Keratinocyte (primary cell): Measurements from ENCODE around the gene CD63. TPM values are rescaled to one million over a fixed set of nuclear protein-coding genes. Genes with fewer than 3 reads are reported as not detected.

Experiments
- DNase-seq: peaks from one replicate; pipeline ENCODE4 v3.0.0-alpha.2; 2011; ENCODE audit warnings: low read depth, missing footprints, low spot score
- FAIRE-seq: peaks from 2 replicates; lab custom pipeline; 2011; peaks lifted over from hg19 to GRCh38; lab: Jason Lieb, UNC
- H2AFZ ChIP-seq: 2 replicates; pipeline ENCODE4 v1.6.0; 2012; ENCODE audit warnings: low read length, control low read depth, inconsistent platforms; ENCODE audit not compliant: control insufficient read depth
- H3K27ac ChIP-seq: 2 replicates; pipeline ENCODE4 v1.5.1; 2011; ENCODE audit warnings: low read length; ENCODE audit not compliant: control insufficient read depth, insufficient read depth
- H3K27me3 ChIP-seq: 3 replicates; pipeline ENCODE4 v1.6.0; 2011; ENCODE audit warnings: low read length; ENCODE audit not compliant: control insufficient read depth, insufficient read depth; ENCODE audit errors: extremely low read depth
- H3K36me3 ChIP-seq, 2 experiments: 2 replicates in 1 of 2; 3 replicates in 1 of 2; pipeline ENCODE4 v1.5.1; 2011; ENCODE audit warnings: low read length in 2 of 2, mild to moderate bottlenecking in 1 of 2; ENCODE audit not compliant: control insufficient read depth in 2 of 2, insufficient read depth in 2 of 2; ENCODE audit errors: extremely low read depth in 1 of 2
- H3K4me1 ChIP-seq: 3 replicates; pipeline ENCODE4 v1.5.1; 2011; ENCODE audit warnings: low read length; ENCODE audit not compliant: control insufficient read depth, insufficient read depth; ENCODE audit errors: extremely low read depth
- H3K4me2 ChIP-seq: 3 replicates; pipeline ENCODE4 v1.6.0; 2011; ENCODE audit warnings: low read depth, low read length; ENCODE audit not compliant: control insufficient read depth, insufficient read depth; ENCODE audit errors: extremely low read depth
- H3K4me3 ChIP-seq, 3 experiments: fragments of 200-600 bp in 1 of 3; sonication (generic) in 1 of 3; 2 replicates in 2 of 3; 3 replicates in 1 of 3; pipeline ENCODE4 v1.5.1; 2011 to 2016; ENCODE audit warnings: low read length in 3 of 3, mild to moderate bottlenecking in 3 of 3, control low read depth in 2 of 3, inconsistent platforms in 1 of 3, low read depth in 1 of 3, mixed read lengths in 1 of 3, mixed run types in 1 of 3, moderate library complexity in 1 of 3; ENCODE audit not compliant: control insufficient read depth in 2 of 3, insufficient read depth in 2 of 3; ENCODE audit errors: extremely low read depth in 1 of 3
- H3K79me2 ChIP-seq: 2 replicates; pipeline ENCODE4 v1.6.0; 2012; ENCODE audit warnings: low read length; ENCODE audit not compliant: control insufficient read depth, insufficient read depth
- H3K9ac ChIP-seq: 3 replicates; pipeline ENCODE4 v1.6.0; 2011; ENCODE audit warnings: low read length; ENCODE audit not compliant: control insufficient read depth, insufficient read depth; ENCODE audit errors: extremely low read depth
- H3K9me1 ChIP-seq: 3 replicates; pipeline ENCODE4 v1.6.0; 2011; ENCODE audit warnings: low read length; ENCODE audit not compliant: control insufficient read depth, insufficient read depth; ENCODE audit errors: extremely low read depth
- H3K9me3 ChIP-seq: 2 replicates; pipeline ENCODE4 v1.5.1; 2012; ENCODE audit warnings: low read depth, low read length; ENCODE audit not compliant: control insufficient read depth
- H4K20me1 ChIP-seq: 3 replicates; pipeline ENCODE4 v1.6.0; 2011; ENCODE audit warnings: low read length; ENCODE audit not compliant: control insufficient read depth, insufficient read depth; ENCODE audit errors: extremely low read depth
- EZH2 ChIP-seq: IDR thresholded peaks from one replicate; pipeline ENCODE4 v1.6.1; 2012; ENCODE audit warnings: inconsistent platforms, mild to moderate bottlenecking, low read length, moderate library complexity
- dilution Hi-C: fragments of 300-500 bp; cut with MboI; formaldehyde crosslinking; loops from one replicate; pipeline ENCODE4 v1.7.0; 2020; ENCODE audit warnings: low sequenced_read_pairs; ENCODE audit not compliant: extremely low pct_ligation_motif_present
- polyA plus RNA-seq, 5 experiments: library from polyadenylated mRNA; depleted of rRNA in 3 of 5; stranded (reverse) in 3 of 5; stranded (forward) in 1 of 5; unstranded in 1 of 5; fragments of >200 nt; gene quantifications; 1 replicate in 1 of 5; 2 replicates in 3 of 5; 3 replicates in 1 of 5; pipeline versions ENCODE4 v1.2.1 to v1.2.3, GENCODE V29; 2011 to 2012; ENCODE audit warnings: missing spikeins in 2 of 5, low read depth in 1 of 5, low replicate concordance in 1 of 5
- TF ChIP-seq, protein P1 (sequence below), 3 experiments: IDR thresholded peaks in 1 of 3; conservative IDR thresholded peaks in 1 of 3; optimal IDR thresholded peaks in 1 of 3; 2 replicates in 2 of 3; 3 replicates in 1 of 3; pipeline versions ENCODE3 to v1.5.1; 2011; ENCODE audit warnings: low read length in 3 of 3, mild to moderate bottlenecking in 3 of 3, moderate library complexity in 2 of 3, control low read depth in 1 of 3, inconsistent platforms in 1 of 3; ENCODE audit not compliant: insufficient read depth in 2 of 3; ENCODE audit errors: extremely low read depth in 1 of 3

Gene CD63
- polyA plus RNA-seq, 1 donor (not counting 4 experiments of a cell fraction or from before 2014, with no cell fraction given), result 749 TPM

DNA sequence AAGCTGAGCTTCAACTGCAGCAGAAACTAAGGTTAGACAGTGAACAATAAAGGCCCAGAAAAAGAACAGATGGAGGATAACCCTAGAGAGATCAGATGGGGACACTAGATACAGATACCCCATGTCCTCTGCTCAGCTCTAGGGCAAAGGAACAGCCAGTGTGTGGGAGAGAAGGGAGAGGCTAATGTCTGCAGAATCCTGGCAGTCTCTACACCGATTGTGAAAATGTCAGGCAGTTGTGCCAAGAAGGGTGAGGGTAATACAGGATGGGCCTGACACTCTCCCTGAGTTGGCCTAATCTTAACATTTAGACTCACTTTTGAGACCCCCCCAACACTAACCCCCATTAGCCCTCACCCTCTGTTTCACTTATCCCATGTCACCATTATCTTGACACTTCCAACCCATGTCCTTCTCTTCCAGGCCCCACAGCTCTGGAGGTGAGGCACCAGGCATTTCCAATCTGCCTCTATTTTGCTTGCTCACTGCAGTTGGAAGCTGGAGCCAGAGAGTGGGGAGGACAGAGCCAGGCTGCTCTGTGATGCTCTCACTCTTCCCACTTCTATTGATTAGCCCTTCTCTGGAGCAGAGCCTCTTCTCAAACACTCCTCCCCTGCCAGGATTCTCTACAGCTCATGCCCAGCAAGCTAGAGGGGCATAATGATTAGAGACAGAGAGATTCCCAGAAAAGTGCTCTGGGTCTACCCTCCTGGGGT lies 16.0 kb downstream of the CD63 start:
- Histone ChIP-seq H3K9me1 (no peaks in the 10 kb centered on the region), H3K36me3 (no peaks in the 10 kb centered on the region), H3K9ac (no peak overlapping the region), H4K20me1 (no peaks in the 10 kb centered on the region), H3K27ac (no peak overlapping the region), H2AFZ (no peak overlapping the region), H3K9me3 (no peaks in the 10 kb centered on the region), H3K4me1 (peaks cover 18% of the 10 kb centered on the region), H3K27me3 (peaks cover 29% of the 10 kb centered on the region), H3K4me3 (no peak overlapping the region), H3K4me2 (no peak overlapping the region), H3K79me2 (no peaks in the 10 kb centered on the region)
- dilution Hi-C loops, result no loop called here
- no peak for FAIRE-seq
- TF ChIP-seq, protein P1, sequence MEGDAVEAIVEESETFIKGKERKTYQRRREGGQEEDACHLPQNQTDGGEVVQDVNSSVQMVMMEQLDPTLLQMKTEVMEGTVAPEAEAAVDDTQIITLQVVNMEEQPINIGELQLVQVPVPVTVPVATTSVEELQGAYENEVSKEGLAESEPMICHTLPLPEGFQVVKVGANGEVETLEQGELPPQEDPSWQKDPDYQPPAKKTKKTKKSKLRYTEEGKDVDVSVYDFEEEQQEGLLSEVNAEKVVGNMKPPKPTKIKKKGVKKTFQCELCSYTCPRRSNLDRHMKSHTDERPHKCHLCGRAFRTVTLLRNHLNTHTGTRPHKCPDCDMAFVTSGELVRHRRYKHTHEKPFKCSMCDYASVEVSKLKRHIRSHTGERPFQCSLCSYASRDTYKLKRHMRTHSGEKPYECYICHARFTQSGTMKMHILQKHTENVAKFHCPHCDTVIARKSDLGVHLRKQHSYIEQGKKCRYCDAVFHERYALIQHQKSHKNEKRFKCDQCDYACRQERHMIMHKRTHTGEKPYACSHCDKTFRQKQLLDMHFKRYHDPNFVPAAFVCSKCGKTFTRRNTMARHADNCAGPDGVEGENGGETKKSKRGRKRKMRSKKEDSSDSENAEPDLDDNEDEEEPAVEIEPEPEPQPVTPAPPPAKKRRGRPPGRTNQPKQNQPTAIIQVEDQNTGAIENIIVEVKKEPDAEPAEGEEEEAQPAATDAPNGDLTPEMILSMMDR (optimal IDR thresholded peaks at IDR 0.05 in 1 of 3, IDR thresholded peaks at IDR 0.05 in 1 of 3, conservative IDR thresholded peaks at IDR 0.05 in 1 of 3; ENCODE audit: extremely low read depth in 1 of 3, insufficient read depth in 2 of 3, low read length in 3 of 3), result no peak
- no peak for TF ChIP-seq EZH2
- no peak for DNase-seq

DNA sequence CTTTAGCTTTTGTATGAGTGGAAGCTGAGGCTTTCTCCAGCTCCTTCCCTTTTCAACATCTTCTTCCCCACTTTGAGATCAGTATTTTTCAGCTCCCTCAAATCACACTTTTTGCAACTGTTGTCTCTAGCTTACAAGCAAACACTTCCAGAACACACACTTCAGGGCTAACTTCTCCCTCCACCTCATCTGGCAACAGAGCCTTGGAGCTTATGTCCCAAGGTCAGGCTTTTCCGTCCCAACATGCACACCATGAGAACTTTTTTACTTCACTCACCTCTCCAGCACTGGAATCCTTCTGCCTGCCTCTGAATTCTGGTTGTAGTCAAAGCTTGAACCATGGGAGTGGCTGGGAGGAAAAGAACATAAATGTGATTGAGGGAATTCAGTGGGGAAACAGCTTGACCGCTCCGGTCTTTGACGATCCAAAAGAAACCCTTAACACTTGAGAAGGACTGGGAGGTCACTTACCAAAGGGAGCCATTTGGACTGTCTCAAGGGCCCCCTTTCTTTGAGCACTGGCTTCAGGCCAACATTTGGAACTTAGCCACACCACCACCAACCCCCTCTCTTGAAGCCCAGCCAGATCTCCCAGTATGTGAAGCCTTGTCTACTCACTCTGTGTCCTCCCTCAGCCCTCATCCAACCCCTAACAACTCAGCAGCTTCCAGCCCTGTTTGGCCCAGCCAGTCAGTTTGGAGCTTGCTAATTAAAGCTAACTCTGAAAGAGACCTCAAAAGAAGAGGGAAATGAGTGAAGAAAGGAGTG lies 16.8 kb downstream of the CD63 start:
- no peaks in the 10 kb centered on the region for H3K9me1 ChIP-seq
- no peaks in the 10 kb centered on the region for H3K79me2 ChIP-seq
- no peak for DNase-seq
- H2AFZ ChIP-seq, result no peak overlapping the region
- H3K4me2 ChIP-seq, result no peak overlapping the region
- H3K4me3 ChIP-seq, result no peak overlapping the region
- no peak overlapping the region for H3K9ac ChIP-seq
- H3K36me3 ChIP-seq, result no peaks in the 10 kb centered on the region
- H3K27ac ChIP-seq, result no peak overlapping the region
- H3K27me3 ChIP-seq, result peaks cover 38% of the 10 kb centered on the region
- TF ChIP-seq, protein P1 (optimal IDR thresholded peaks at IDR 0.05 in 1 of 3, IDR thresholded peaks at IDR 0.05 in 1 of 3, conservative IDR thresholded peaks at IDR 0.05 in 1 of 3; ENCODE audit: extremely low read depth in 1 of 3, insufficient read depth in 2 of 3, low read length in 3 of 3), result no peak
- no peak for FAIRE-seq
- dilution Hi-C loops, result no loop called here
- no peaks in the 10 kb centered on the region for H4K20me1 ChIP-seq
- no peaks in the 10 kb centered on the region for H3K9me3 ChIP-seq
- peaks cover 9% of the 10 kb centered on the region for H3K4me1 ChIP-seq
